HCT116 (cell line): ENCODE data around the gene LACTB. TPM values are rescaled to one million over a fixed set of nuclear protein-coding genes. Genes with fewer than 3 reads are reported as not detected.

ENCODE experiments used
- ATAC-seq: fragments of 200-7000 bp; cut with Tn5 transposase; 2 replicates; pipeline ENCODE4 v1.9.1; 2020; ENCODE audit warnings: mild to moderate bottlenecking, moderate library complexity
- BruUV-seq: library from RNA; stranded (reverse); fragments of 400-500 nt; replicated peaks from 2 replicates; lab custom pipeline; 2021; lab: Mats Ljungman, UMichigan
- CTCF ChIA-PET: fragments of 300-600 bp; sonication (Branson Sonifier 250); formaldehyde crosslinking; loops from one replicate; lab custom pipeline; 2021; ENCODE audit warnings: antibody characterized with exemption; lab: Charles Lee
- POLR2A ChIA-PET: fragments of 300-600, 350-600 bp; sonication (Branson Sonifier 250); formaldehyde crosslinking; loops from one replicate; lab custom pipeline; 2021; ENCODE audit warnings: antibody characterized with exemption; lab: Charles Lee
- RAD21 ChIA-PET, 2 experiments: fragments of 300-600 bp; sonication (Branson Sonifier 250); formaldehyde crosslinking; loops; one replicate each; lab custom pipeline; 2023; ENCODE audit warnings: low total read pairs in 2 of 2; ENCODE audit not compliant: uncharacterized antibody in 2 of 2, unreplicated experiment in 2 of 2, low non-redundant PET in 1 of 2; lab: Charles Lee
- DNase-seq: peaks from one replicate; pipeline ENCODE4 v3.0.0-alpha.2; 2010; ENCODE audit warnings: low read depth, low spot score
- H2AFZ ChIP-seq: fragments of 200-600 bp; shearing (Covaris generic), sonication (generic); 2 replicates; pipeline ENCODE4 v1.6.1; 2017; ENCODE audit warnings: low read depth, mixed run types, mixed read lengths, antibody characterized with exemption, low read length; ENCODE audit not compliant: poor library complexity, severe bottlenecking
- H3K27ac ChIP-seq: 2 replicates; pipeline ENCODE4 v1.5.1; 2012; ENCODE audit warnings: low read depth, low read length
- H3K27me3 ChIP-seq: fragments of 200-600 bp; sonication (generic); 2 replicates; pipeline ENCODE4 v1.6.1; 2016; ENCODE audit warnings: mixed run types, low read length, mixed read lengths; ENCODE audit not compliant: insufficient read depth
- H3K36me3 ChIP-seq, 2 experiments: fragments of 200-500 bp in 1 of 2; fragments of 200-600 bp in 1 of 2; sonication (Bioruptor generic) in 1 of 2; sonication (generic) in 1 of 2; 2 replicates each; pipeline versions ENCODE4 v1.5.1 to v1.6.1; 2014 to 2016; ENCODE audit warnings: low read length in 2 of 2, inconsistent platforms in 1 of 2, mixed read lengths in 1 of 2, mixed run types in 1 of 2; ENCODE audit not compliant: insufficient read depth in 2 of 2, control insufficient read depth in 1 of 2
- H3K4me1 ChIP-seq, 2 experiments: fragments of 200-600 bp in 1 of 2; sonication (generic) in 1 of 2; 2 replicates each; pipeline versions ENCODE4 v1.5.1 to v1.6.1; 2012 to 2017; ENCODE audit warnings: low read length in 2 of 2, inconsistent platforms in 1 of 2, mild to moderate bottlenecking in 1 of 2, mixed read lengths in 1 of 2, mixed run types in 1 of 2, moderate library complexity in 1 of 2; ENCODE audit not compliant: insufficient read depth in 2 of 2, control insufficient read depth in 1 of 2
- H3K4me2 ChIP-seq: fragments of 200-600 bp; sonication (generic); 2 replicates; pipeline ENCODE4 v1.6.1; 2017; ENCODE audit warnings: mixed run types, low read length, mixed read lengths
- H3K4me3 ChIP-seq, 2 experiments: fragments of 200-600 bp in 1 of 2; sonication (generic) in 1 of 2; replicated peaks in 1 of 2; 2 replicates each; pipeline ENCODE4 v1.5.1; 2011 to 2016; ENCODE audit warnings: low read length in 2 of 2, control low read depth in 1 of 2, low read depth in 1 of 2, mild to moderate bottlenecking in 1 of 2, mixed read lengths in 1 of 2, mixed run types in 1 of 2
- H3K79me2 ChIP-seq: fragments of 200-600 bp; sonication (generic); 2 replicates; pipeline ENCODE4 v1.6.1; 2017; ENCODE audit warnings: mild to moderate bottlenecking, mixed run types, low read length, moderate library complexity, mixed read lengths; ENCODE audit not compliant: insufficient read depth
- H3K9ac ChIP-seq: fragments of 200-600 bp; sonication (generic); 2 replicates; pipeline ENCODE4 v1.6.1; 2016; ENCODE audit warnings: low read length, mixed read lengths
- H3K9me2 ChIP-seq: fragments of 200-600 bp; sonication (generic), shearing (Covaris generic); 2 replicates; pipeline ENCODE4 v1.6.1; 2017; ENCODE audit warnings: mixed run types, mild to moderate bottlenecking, moderate library complexity; ENCODE audit not compliant: insufficient read depth
- H3K9me3 ChIP-seq, 2 experiments: fragments of 200-500 bp in 1 of 2; fragments of 200-600 bp in 1 of 2; sonication (Bioruptor generic) in 1 of 2; sonication (generic) in 1 of 2; 2 replicates each; pipeline ENCODE4 v1.6.1; 2014 to 2017; ENCODE audit warnings: low read length in 2 of 2, mixed read lengths in 2 of 2, inconsistent platforms in 1 of 2, low read depth in 1 of 2, mild to moderate bottlenecking in 1 of 2, mixed run types in 1 of 2, moderate library complexity in 1 of 2; ENCODE audit not compliant: control insufficient read depth in 1 of 2, insufficient read depth in 1 of 2
- H4K20me1 ChIP-seq: fragments of 200-600 bp; sonication (generic), shearing (Covaris generic); 2 replicates; pipeline ENCODE4 v1.6.1; 2017; ENCODE audit warnings: mixed run types, mild to moderate bottlenecking, moderate library complexity; ENCODE audit not compliant: insufficient read depth
- CEBPB ChIP-seq: IDR thresholded peaks from 2 replicates; pipeline ENCODE4 v1.6.1; 2012; ENCODE audit warnings: low read depth
- EGR1 ChIP-seq: IDR thresholded peaks from 2 replicates; pipeline ENCODE4 v1.6.1; 2012; ENCODE audit warnings: low read depth
- EZH2 ChIP-seq: fragments of 200-600 bp; sonication (generic); IDR thresholded peaks from 2 replicates; pipeline ENCODE4 v1.6.1; 2017; ENCODE audit warnings: antibody characterized with exemption, mixed run types
- EZH2phosphoT487 ChIP-seq: fragments of 200-600 bp; IDR thresholded peaks from 2 replicates; pipeline ENCODE4 v1.6.1; 2018; ENCODE audit warnings: antibody characterized with exemption, borderline replicate concordance
- FOSL1 ChIP-seq: IDR thresholded peaks from 2 replicates; pipeline ENCODE4 v1.6.1; 2012; ENCODE audit warnings: low read depth
- JUND ChIP-seq: IDR thresholded peaks from 2 replicates; pipeline ENCODE4 v1.6.1; 2012
- RAD21 ChIP-seq: IDR thresholded peaks from 2 replicates; pipeline ENCODE4 v1.6.1; 2012; ENCODE audit warnings: low read depth, mild to moderate bottlenecking
- SP1 ChIP-seq: IDR thresholded peaks from 2 replicates; pipeline ENCODE4 v1.6.1; 2012; ENCODE audit warnings: low read depth
- YY1 ChIP-seq: IDR thresholded peaks from 2 replicates; pipeline ENCODE4 v1.6.1; 2011; ENCODE audit warnings: low read length, low read depth, moderate library complexity, mild to moderate bottlenecking; ENCODE audit not compliant: insufficient replicate concordance; ENCODE audit errors: extremely low read depth
- ZFX ChIP-seq: fragments of 450-650 bp; IDR thresholded peaks from 2 replicates; pipeline ENCODE4 v1.6.1; 2017
- ZNF274 ChIP-seq: fragments of 200-500 bp; sonication (Bioruptor generic); IDR thresholded peaks from 2 replicates; pipeline ENCODE4 v1.6.1; 2014; ENCODE audit warnings: mild to moderate bottlenecking, low read depth, low read length, inconsistent platforms
- intact Hi-C: fragments of 100-400 bp; cut with micrococcal nuclease; formaldehyde crosslinking; loops from 2 replicates; pipeline ENCODE4 v1.10.0; 2022
- total RNA-seq: library from RNA; stranded (reverse); gene quantifications from one replicate; pipeline ENCODE4 v1.2.1, GENCODE V29; 2021; ENCODE audit not compliant: unreplicated experiment
- TF ChIP-seq, protein P1 (sequence below): IDR thresholded peaks from 2 replicates; pipeline ENCODE4 v1.6.1; 2012
- TF ChIP-seq, protein P2 (sequence below): IDR thresholded peaks from 2 replicates; pipeline ENCODE4 v1.6.1; 2012

Gene LACTB
- total RNA-seq, 1 experiment from 2014 or later: 7.6 TPM

DNA sequence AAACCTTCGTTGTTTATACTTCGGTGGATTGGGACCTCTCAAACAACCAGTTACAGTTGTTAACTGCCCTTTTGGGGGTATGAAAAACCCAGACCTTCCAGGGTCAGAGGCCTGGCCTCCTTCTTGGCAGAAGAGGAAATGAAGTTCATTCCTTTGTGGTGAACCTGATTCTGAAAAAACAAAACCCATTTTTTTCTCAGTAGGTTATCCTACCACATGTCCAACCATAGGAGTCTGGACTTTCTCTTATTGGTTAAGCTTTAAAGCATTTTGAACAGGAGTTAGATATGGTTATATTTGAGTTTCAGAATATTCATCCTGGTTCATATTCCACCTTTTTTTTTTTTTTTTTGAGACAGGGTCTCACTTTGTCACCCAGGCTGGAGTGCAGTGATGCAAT is 7.2 kb upstream of the LACTB start:
- BruUV-seq: no TSS peak
- Histone ChIP-seq H3K4me1 (no peaks in the 10 kb centered on the region), H3K27ac (no peak overlapping the region), H2AFZ (no peak overlapping the region), H3K27me3 (no peaks in the 10 kb centered on the region), H3K9me3 (peaks cover under 1 to 5% of the 10 kb centered on the region in 2 experiments; a peak in 3 of 4 replicates), H3K9ac (no peak overlapping the region), H3K79me2 (no peaks in the 10 kb centered on the region), H3K4me3 (no peak overlapping the region), H3K9me2 (no peaks in the 10 kb centered on the region), H3K4me2 (no peak overlapping the region), H4K20me1 (no peaks in the 10 kb centered on the region), H3K36me3 (no peaks in the 10 kb centered on the region)
- TF ChIP-seq RAD21: no peak
- TF ChIP-seq, protein P1, sequence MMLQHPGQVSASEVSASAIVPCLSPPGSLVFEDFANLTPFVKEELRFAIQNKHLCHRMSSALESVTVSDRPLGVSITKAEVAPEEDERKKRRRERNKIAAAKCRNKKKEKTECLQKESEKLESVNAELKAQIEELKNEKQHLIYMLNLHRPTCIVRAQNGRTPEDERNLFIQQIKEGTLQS: no peak
- TF ChIP-seq JUND: no peak
- TF ChIP-seq EZH2phosphoT487: no peak
- DNase-seq: no peak
- intact Hi-C loops: no loop called here
- POLR2A ChIA-PET: interaction anchor here (0.7 kb wide), 1 partner anchor 349 kb away, joined by 3 read pairs; no protein-coding TSS in a partner anchor
- RAD21 ChIA-PET: no interaction called here
- ATAC-seq: no peak
- CTCF ChIA-PET: no interaction called here

DNA sequence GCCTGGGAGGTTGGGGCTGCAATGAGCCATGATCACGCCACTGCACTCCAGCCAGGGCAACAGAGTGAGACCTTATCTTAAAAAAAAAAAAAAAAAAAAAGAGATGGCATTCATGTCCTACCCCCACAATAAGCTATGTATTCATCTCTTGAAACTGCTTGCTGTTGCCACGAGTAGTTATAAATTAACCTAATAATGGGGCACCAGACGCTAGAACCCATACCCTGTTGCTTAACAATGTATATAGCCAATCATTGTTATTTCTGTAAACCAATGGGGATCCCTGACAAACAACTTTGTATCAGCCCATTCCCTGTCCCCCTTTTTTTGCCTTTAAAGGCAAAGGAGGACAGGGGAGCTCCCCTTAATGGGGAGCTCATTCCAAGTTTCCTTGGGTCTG is 2.8 kb upstream of the LACTB start:
- Histone ChIP-seq H2AFZ (no peak overlapping the region), H3K4me3 (no peak overlapping the region), H3K27ac (no peak overlapping the region), H3K9ac (no peak overlapping the region), H3K27me3 (no peaks in the 10 kb centered on the region), H3K9me2 (no peaks in the 10 kb centered on the region), H4K20me1 (no peaks in the 10 kb centered on the region), H3K9me3 (peaks cover 6 to 10% of the 10 kb centered on the region in 2 experiments; a peak in 3 of 4 replicates), H3K36me3 (no peaks in the 10 kb centered on the region), H3K79me2 (no peaks in the 10 kb centered on the region), H3K4me1 (peaks cover 0 to 10% of the 10 kb centered on the region in 2 experiments; a peak in 3 of 4 replicates), H3K4me2 (no peak overlapping the region)
- RAD21 ChIA-PET: no interaction called here
- DNase-seq (no peak), ATAC-seq (no peak)
- POLR2A ChIA-PET: no interaction called here
- no peak for TF ChIP-seq EZH2
- TF ChIP-seq, protein P2, sequence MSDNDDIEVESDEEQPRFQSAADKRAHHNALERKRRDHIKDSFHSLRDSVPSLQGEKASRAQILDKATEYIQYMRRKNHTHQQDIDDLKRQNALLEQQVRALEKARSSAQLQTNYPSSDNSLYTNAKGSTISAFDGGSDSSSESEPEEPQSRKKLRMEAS: no peak
- no peak for TF ChIP-seq RAD21
- no peak for TF ChIP-seq YY1
- TF ChIP-seq ZNF274: no peak
- no peak for TF ChIP-seq FOSL1
- TF ChIP-seq CEBPB: no peak
- TF ChIP-seq ZFX: no peak
- TF ChIP-seq EZH2phosphoT487: no peak
- no peak for TF ChIP-seq EGR1
- TF ChIP-seq SP1: no peak
- intact Hi-C loops: no loop called here
- no TSS peak for BruUV-seq
- CTCF ChIA-PET: no interaction called here
